ENCODE results near the gene TVP23A.
"Not testable (repeated sequence)": the region's sequence is repeated elsewhere in the genome, so short reads cannot be mapped to it uniquely, and the experiment has no call there.

The TVP23A gene

GRCh38 chr16:10741844-10742243 lies 76.8 kb downstream of the TVP23A start:
- peaks cover 3% of the 10 kb centered on the region for H3K27me3 Mint-ChIP-seq (ENCODE audit: low read depth)
- H3K4me1 Mint-ChIP-seq: peaks cover 46% of the 10 kb centered on the region
- no peak for TF ChIP-seq CTCF (IDR thresholded peaks at IDR 0.05; ENCODE audit: unreplicated experiment in 3 of 3)
- H3K36me3 Mint-ChIP-seq (ENCODE audit: low read depth): peaks cover 1% of the 10 kb centered on the region
- no peaks in the 10 kb centered on the region for H3K9me3 Mint-ChIP-seq
- H3K27ac Mint-ChIP-seq: peak overlapping the region in 1 of 3 experiments; percentile 54
- H3K4me3 Mint-ChIP-seq: peak overlapping the region in 2 of 3 experiments; percentile 35 to 45

- Mint-ChIP-seq H3K4me3 (peak overlapping the region in 1 of 3 experiments; percentile 48), H3K4me1 (peaks cover 46% of the 10 kb centered on the region), H3K27ac (peak overlapping the region in 1 of 3 experiments; percentile 34)
- not testable (repeated sequence) for H3K9me3 Mint-ChIP-seq; H3K27me3 Mint-ChIP-seq (ENCODE audit: low read depth); H3K36me3 Mint-ChIP-seq (ENCODE audit: low read depth)
These were observed 77.3 kb downstream of the TVP23A start for GRCh38 chr16:10741249-10741648.

- H3K9me3 Mint-ChIP-seq: no peaks in the 10 kb centered on the region
- no peak for TF ChIP-seq CTCF (IDR thresholded peaks at IDR 0.05; ENCODE audit: unreplicated experiment in 3 of 3)
- peak overlapping the region in 2 of 3 experiments; percentile 14 to 48 for H3K4me3 Mint-ChIP-seq
- peaks cover 3% of the 10 kb centered on the region for H3K27me3 Mint-ChIP-seq (ENCODE audit: low read depth)
- peaks cover 42% of the 10 kb centered on the region for H3K4me1 Mint-ChIP-seq
- H3K27ac Mint-ChIP-seq: peak overlapping the region in 1 of 3 experiments; percentile 34
- H3K36me3 Mint-ChIP-seq (ENCODE audit: low read depth): no peaks in the 10 kb centered on the region
These were observed 77.8 kb downstream of the TVP23A start for GRCh38 chr16:10740845-10741208.

GRCh38 chr16:10740000-10740844 lies 78.4 kb downstream of the TVP23A start:
- Mint-ChIP-seq H3K36me3 (ENCODE audit: low read depth) (no peaks in the 10 kb centered on the region), H3K4me1 (peaks cover 36% of the 10 kb centered on the region), H3K27me3 (ENCODE audit: low read depth) (peaks cover 3% of the 10 kb centered on the region), H3K9me3 (no peaks in the 10 kb centered on the region), H3K4me3 (peak overlapping the region in 1 of 3 experiments; percentile 48), H3K27ac (peak overlapping the region in 1 of 3 experiments; percentile 39)
- TF ChIP-seq CTCF (IDR thresholded peaks at IDR 0.05; ENCODE audit: unreplicated experiment in 3 of 3): no peak

GRCh38 chr16:10738231-10739077 lies 80.1 kb downstream of the TVP23A start:
- no peak for TF ChIP-seq CTCF (IDR thresholded peaks at IDR 0.05; ENCODE audit: unreplicated experiment in 3 of 3)
- Mint-ChIP-seq H3K27me3 (ENCODE audit: low read depth) (peaks cover 3% of the 10 kb centered on the region), H3K27ac (no peak overlapping the region), H3K4me1 (peaks cover 25% of the 10 kb centered on the region), H3K36me3 (ENCODE audit: low read depth) (no peaks in the 10 kb centered on the region), H3K9me3 (no peaks in the 10 kb centered on the region), H3K4me3 (no peak overlapping the region)

- Mint-ChIP-seq H3K27ac (peak overlapping the region in 2 of 3 experiments; percentile 38 to 40), H3K36me3 (ENCODE audit: low read depth) (no peaks in the 10 kb centered on the region)
- peak; percentile 92 to 96 (median 92) for TF ChIP-seq CTCF (IDR thresholded peaks at IDR 0.05; ENCODE audit: unreplicated experiment in 3 of 3)
These were observed 81.4 kb downstream of the TVP23A start for GRCh38 chr16:10737068-10737625.

More at GRCh38 chr16:10737068-10737625, 81.4 kb downstream of the TVP23A start:
- Mint-ChIP-seq H3K27me3 (ENCODE audit: low read depth) (peaks cover 3% of the 10 kb centered on the region), H3K9me3 (peaks cover 2% of the 10 kb centered on the region), H3K4me1 (peaks cover 16% of the 10 kb centered on the region), H3K4me3 (no peak overlapping the region)

Measured in nephron (organoid).